Measurements from ENCODE around the gene STARD13. TPM values are rescaled to one million over a fixed set of nuclear protein-coding genes. Genes with fewer than 3 reads are reported as not detected.

Gene STARD13
- total RNA-seq, 1 experiment from 2014 or later: 2.1 TPM

DNA sequence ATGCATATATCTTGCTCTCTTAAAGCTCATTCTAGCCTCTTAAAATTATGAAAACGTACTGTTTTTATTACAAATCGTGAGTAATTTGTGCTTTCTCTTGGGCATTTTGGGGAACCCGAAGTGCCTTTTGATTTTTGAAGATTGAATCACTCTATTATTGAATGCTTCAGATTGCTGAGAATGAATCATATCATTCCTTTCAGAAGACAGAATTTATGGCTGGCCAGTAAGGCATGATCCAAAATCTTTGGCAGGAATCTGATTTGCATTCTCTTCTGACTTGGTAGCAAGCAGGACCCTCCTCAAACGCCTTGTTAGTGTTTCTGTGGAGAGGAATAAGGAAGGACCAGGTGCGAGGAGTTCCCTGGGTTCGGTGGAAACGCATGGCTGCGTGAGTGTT, 49.5 kb downstream of the STARD13 start:
- no CpG with 5 or more reads among the region's 8 CpGs for WGBS (ENCODE audit: extremely low coverage, insufficient read length, low lambda C conversion rate)
- no peaks in the 10 kb centered on the region for H3K27me3 Mint-ChIP-seq (ENCODE audit: low read depth)
- H2BK20ac ChIP-seq (ENCODE audit: low read depth, low read length, poor library complexity, severe bottlenecking): no peak overlapping the region
- no peak overlapping the region for H4K91ac ChIP-seq (ENCODE audit: insufficient read length, low read depth, low read length)
- no peaks in the 10 kb centered on the region for H3K27me3 ChIP-seq (ENCODE audit: insufficient read depth, low read length)
- no peak overlapping the region for H3K27ac ChIP-seq (ENCODE audit: insufficient read length, low read depth, low read length)
- no peak overlapping the region for H2AFZ ChIP-seq (ENCODE audit: low read length)
- H3K23me2 ChIP-seq (ENCODE audit: insufficient read length, low read depth, low read length, poor library complexity, severe bottlenecking): no peaks in the 10 kb centered on the region
- no peaks in the 10 kb centered on the region for H4K20me1 ChIP-seq (ENCODE audit: control insufficient read depth, insufficient read depth, insufficient read length)
- H3K9ac ChIP-seq (ENCODE audit: extremely low read depth, insufficient read length, low read length): no peak overlapping the region
- H3K9me3 Mint-ChIP-seq: peaks cover 12 to 21% of the 10 kb centered on the region in 2 experiments; a peak in 4 of 5 replicates
- peaks cover 3 to 7% of the 10 kb centered on the region in 2 experiments; a peak in 2 of 4 replicates for H3K4me1 Mint-ChIP-seq
- no peaks in the 10 kb centered on the region for H3K79me1 ChIP-seq (ENCODE audit: insufficient read depth, low read depth, low read length, poor library complexity, severe bottlenecking)
- H3K4me1 ChIP-seq (ENCODE audit: insufficient read depth, low read length): no peaks in the 10 kb centered on the region
- no peaks in the 10 kb centered on the region for H3K79me2 ChIP-seq (ENCODE audit: insufficient read depth, low read length)
- H3K23ac ChIP-seq (ENCODE audit: insufficient read length, low read depth, low read length): no peak overlapping the region
- no peak overlapping the region for H3K56ac ChIP-seq (ENCODE audit: insufficient read length, low read depth, low read length)
- H3K4me3 Mint-ChIP-seq: no peak overlapping the region
- H2BK12ac ChIP-seq (ENCODE audit: insufficient read length, low read depth, low read length): no peak overlapping the region
- DNase-seq: no peak
- H3K18ac ChIP-seq (ENCODE audit: insufficient read length, low read depth, low read length): no peak overlapping the region
- no peak overlapping the region for H3T11ph ChIP-seq (ENCODE audit: low read length)
- no peak overlapping the region for H2AK5ac ChIP-seq (ENCODE audit: insufficient read length, low read length)
- no peak overlapping the region for H3K14ac ChIP-seq (ENCODE audit: insufficient read depth, low read length)
- no peak overlapping the region for H4K5ac ChIP-seq (ENCODE audit: insufficient read length, low read depth, low read length)
- H3K27ac Mint-ChIP-seq: no peak overlapping the region
- H2BK15ac ChIP-seq (ENCODE audit: low read depth, low read length): no peak overlapping the region
- H3K9me3 ChIP-seq (ENCODE audit: control insufficient read depth, low read depth, low read length): no peaks in the 10 kb centered on the region
- H3K4me2 ChIP-seq (ENCODE audit: insufficient read depth, insufficient read length, low read length): no peak overlapping the region
- H3K4ac ChIP-seq (ENCODE audit: low read depth, low read length): no peak overlapping the region
- no peak overlapping the region for H2BK5ac ChIP-seq (ENCODE audit: insufficient read length, low read length)
- peaks cover 9 to 15% (median 10%) of the 10 kb centered on the region in 3 experiments for H3K36me3 Mint-ChIP-seq (ENCODE audit: insufficient read depth in 1 of 3, low read depth in 3 of 3)
- no peak overlapping the region for H4K8ac ChIP-seq (replicated peaks; ENCODE audit: insufficient read length, low read depth, low read length)
- TF ChIP-seq, protein P1, sequence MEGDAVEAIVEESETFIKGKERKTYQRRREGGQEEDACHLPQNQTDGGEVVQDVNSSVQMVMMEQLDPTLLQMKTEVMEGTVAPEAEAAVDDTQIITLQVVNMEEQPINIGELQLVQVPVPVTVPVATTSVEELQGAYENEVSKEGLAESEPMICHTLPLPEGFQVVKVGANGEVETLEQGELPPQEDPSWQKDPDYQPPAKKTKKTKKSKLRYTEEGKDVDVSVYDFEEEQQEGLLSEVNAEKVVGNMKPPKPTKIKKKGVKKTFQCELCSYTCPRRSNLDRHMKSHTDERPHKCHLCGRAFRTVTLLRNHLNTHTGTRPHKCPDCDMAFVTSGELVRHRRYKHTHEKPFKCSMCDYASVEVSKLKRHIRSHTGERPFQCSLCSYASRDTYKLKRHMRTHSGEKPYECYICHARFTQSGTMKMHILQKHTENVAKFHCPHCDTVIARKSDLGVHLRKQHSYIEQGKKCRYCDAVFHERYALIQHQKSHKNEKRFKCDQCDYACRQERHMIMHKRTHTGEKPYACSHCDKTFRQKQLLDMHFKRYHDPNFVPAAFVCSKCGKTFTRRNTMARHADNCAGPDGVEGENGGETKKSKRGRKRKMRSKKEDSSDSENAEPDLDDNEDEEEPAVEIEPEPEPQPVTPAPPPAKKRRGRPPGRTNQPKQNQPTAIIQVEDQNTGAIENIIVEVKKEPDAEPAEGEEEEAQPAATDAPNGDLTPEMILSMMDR (conservative IDR thresholded peaks at IDR 0.05): no peak
- no peak overlapping the region for H2BK120ac ChIP-seq (ENCODE audit: low read depth, low read length, poor library complexity, severe bottlenecking)

Measured in H9 (cell line).